ENCODE measurements around the gene C1orf159.
A peak's percentile ranks its signal among the peaks of the same experiment; 100 is the strongest.

The C1orf159 gene

GRCh38 chr1:1063261-1063944 lies 52.5 kb downstream of the C1orf159 start:
- DNase-seq (ENCODE audit: insufficient read length, low spot score), result no peak
- no peak for FAIRE-seq
- TF ChIP-seq CTCF (IDR thresholded peaks at IDR 0.05; ENCODE audit: insufficient read depth, missing control alignments), result no peak

GRCh38 chr1:1062348-1063163 lies 53.3 kb downstream of the C1orf159 start:
- no peak for TF ChIP-seq CTCF (IDR thresholded peaks at IDR 0.05; ENCODE audit: insufficient read depth, missing control alignments)
- no peak for FAIRE-seq
- no peak for DNase-seq (ENCODE audit: insufficient read length, low spot score)

- DNase-seq (ENCODE audit: insufficient read length, low spot score) (no peak), FAIRE-seq (no peak)
- TF ChIP-seq CTCF (IDR thresholded peaks at IDR 0.05; ENCODE audit: insufficient read depth, missing control alignments), result no peak
Observed at GRCh38 chr1:1061682-1062345, 54.1 kb downstream of the C1orf159 start.

GRCh38 chr1:1060281-1061000 lies 55.4 kb downstream of the C1orf159 start:
- FAIRE-seq (no peak), DNase-seq (ENCODE audit: insufficient read length, low spot score) (no peak)
- TF ChIP-seq CTCF (IDR thresholded peaks at IDR 0.05; ENCODE audit: insufficient read depth, missing control alignments), result no peak

- TF ChIP-seq CTCF (IDR thresholded peaks at IDR 0.05; ENCODE audit: insufficient read depth, missing control alignments), result no peak
- FAIRE-seq, result no peak
- peak; percentile 78 for DNase-seq (ENCODE audit: insufficient read length, low spot score)
Observed at GRCh38 chr1:1059494-1060280, 56.2 kb downstream of the C1orf159 start.

GRCh38 chr1:1058921-1059493 lies 56.9 kb downstream of the C1orf159 start:
- no peak for TF ChIP-seq CTCF (IDR thresholded peaks at IDR 0.05; ENCODE audit: insufficient read depth, missing control alignments)
- DNase-seq (ENCODE audit: insufficient read length, low spot score) (no peak), FAIRE-seq (no peak)

Measured in D721Med (cell line).